Measurements from ENCODE around the gene CYBC1.

GRCh38 chr17:82483836-82484235 is 33.3 kb upstream of the CYBC1 start:
- TF ChIP-seq ATOH8 (CRISPR knock-in tag; IDR thresholded peaks at IDR 0.05; ENCODE audit: low read depth), result no peak
- TF ChIP-seq, protein P1, sequence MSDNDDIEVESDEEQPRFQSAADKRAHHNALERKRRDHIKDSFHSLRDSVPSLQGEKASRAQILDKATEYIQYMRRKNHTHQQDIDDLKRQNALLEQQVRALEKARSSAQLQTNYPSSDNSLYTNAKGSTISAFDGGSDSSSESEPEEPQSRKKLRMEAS (IDR thresholded peaks at IDR 0.05), result no peak
- TF ChIP-seq, protein P2, sequence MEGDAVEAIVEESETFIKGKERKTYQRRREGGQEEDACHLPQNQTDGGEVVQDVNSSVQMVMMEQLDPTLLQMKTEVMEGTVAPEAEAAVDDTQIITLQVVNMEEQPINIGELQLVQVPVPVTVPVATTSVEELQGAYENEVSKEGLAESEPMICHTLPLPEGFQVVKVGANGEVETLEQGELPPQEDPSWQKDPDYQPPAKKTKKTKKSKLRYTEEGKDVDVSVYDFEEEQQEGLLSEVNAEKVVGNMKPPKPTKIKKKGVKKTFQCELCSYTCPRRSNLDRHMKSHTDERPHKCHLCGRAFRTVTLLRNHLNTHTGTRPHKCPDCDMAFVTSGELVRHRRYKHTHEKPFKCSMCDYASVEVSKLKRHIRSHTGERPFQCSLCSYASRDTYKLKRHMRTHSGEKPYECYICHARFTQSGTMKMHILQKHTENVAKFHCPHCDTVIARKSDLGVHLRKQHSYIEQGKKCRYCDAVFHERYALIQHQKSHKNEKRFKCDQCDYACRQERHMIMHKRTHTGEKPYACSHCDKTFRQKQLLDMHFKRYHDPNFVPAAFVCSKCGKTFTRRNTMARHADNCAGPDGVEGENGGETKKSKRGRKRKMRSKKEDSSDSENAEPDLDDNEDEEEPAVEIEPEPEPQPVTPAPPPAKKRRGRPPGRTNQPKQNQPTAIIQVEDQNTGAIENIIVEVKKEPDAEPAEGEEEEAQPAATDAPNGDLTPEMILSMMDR (IDR thresholded peaks at IDR 0.05), result no peak
- no peak for TF ChIP-seq CBX2 (IDR thresholded peaks at IDR 0.05; ENCODE audit: borderline replicate concordance, low read depth)
- no peak for TF ChIP-seq KDM1A (IDR thresholded peaks at IDR 0.05; ENCODE audit: low read depth)
- TF ChIP-seq CEBPB (IDR thresholded peaks at IDR 0.05), result no peak
- TF ChIP-seq FOSB (CRISPR knock-in tag; IDR thresholded peaks at IDR 0.05), result no peak
- TF ChIP-seq RFX5 (IDR thresholded peaks at IDR 0.05), result no peak
- no peak for TF ChIP-seq MYC (IDR thresholded peaks at IDR 0.05; ENCODE audit: borderline replicate concordance, low read length)
- no peak for TF ChIP-seq RAD21 (conservative IDR thresholded peaks at IDR 0.05 in 1 of 2, IDR thresholded peaks at IDR 0.05 in 1 of 2)
- TF ChIP-seq CBX8 (IDR thresholded peaks at IDR 0.05), result no peak
- TF ChIP-seq EHMT2 (IDR thresholded peaks at IDR 0.05; ENCODE audit: low read depth), result no peak
- no peak for TF ChIP-seq EP300 (IDR thresholded peaks at IDR 0.05)
